OCI-LY3 (cell line): ENCODE results near the gene PITPNM3.

ENCODE experiments used
- EZH2phosphoT487 ChIP-seq: fragments of 200-600 bp; shearing (Covaris generic); IDR thresholded peaks from 2 replicates; pipeline ENCODE4 v1.6.1; 2018; ENCODE audit warnings: antibody characterized with exemption, mixed run types, low read depth
- TF ChIP-seq, protein P1 (sequence below): fragments of 200-600, 300-600 bp; sonication (generic); IDR thresholded peaks from 2 replicates; pipeline ENCODE4 v1.5.1; 2014; ENCODE audit warnings: antibody characterized with exemption, low read length, low read depth

DNA sequence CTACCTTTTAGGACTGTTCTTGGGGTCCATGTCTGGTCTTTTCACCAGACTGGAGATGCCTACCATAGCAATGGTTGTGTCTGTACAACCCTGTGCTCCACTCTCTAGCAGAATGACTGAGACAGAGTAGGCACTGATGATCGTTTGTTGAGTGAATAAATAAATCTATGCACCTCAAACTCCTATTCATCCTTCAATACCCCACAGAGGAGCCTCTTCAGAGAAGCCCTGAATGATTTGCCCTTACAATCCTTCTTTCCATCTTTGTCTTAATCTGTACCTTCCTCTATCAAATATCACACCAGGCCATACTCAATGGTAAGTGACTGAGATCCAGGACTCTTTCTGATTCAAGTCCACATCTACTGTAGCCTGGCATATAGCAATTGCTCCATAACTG, 88.8 kb downstream of the PITPNM3 start:
- TF ChIP-seq, protein P1, sequence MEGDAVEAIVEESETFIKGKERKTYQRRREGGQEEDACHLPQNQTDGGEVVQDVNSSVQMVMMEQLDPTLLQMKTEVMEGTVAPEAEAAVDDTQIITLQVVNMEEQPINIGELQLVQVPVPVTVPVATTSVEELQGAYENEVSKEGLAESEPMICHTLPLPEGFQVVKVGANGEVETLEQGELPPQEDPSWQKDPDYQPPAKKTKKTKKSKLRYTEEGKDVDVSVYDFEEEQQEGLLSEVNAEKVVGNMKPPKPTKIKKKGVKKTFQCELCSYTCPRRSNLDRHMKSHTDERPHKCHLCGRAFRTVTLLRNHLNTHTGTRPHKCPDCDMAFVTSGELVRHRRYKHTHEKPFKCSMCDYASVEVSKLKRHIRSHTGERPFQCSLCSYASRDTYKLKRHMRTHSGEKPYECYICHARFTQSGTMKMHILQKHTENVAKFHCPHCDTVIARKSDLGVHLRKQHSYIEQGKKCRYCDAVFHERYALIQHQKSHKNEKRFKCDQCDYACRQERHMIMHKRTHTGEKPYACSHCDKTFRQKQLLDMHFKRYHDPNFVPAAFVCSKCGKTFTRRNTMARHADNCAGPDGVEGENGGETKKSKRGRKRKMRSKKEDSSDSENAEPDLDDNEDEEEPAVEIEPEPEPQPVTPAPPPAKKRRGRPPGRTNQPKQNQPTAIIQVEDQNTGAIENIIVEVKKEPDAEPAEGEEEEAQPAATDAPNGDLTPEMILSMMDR = no peak
- no peak for TF ChIP-seq EZH2phosphoT487
